ENCODE measurements around the gene TRIM15.
"Not testable (repeated sequence)": the region's sequence is repeated elsewhere in the genome, so short reads cannot be mapped to it uniquely, and the experiment has no call there.

TRIM15 gene

GRCh38 chr6:30131947-30132497, 31.3 kb upstream of the TRIM15 start:
- Histone ChIP-seq H3K4me3 (ENCODE audit: low read length) (no peak overlapping the region), H3K9ac (ENCODE audit: low read length) (no peak overlapping the region), H3K4me1 (ENCODE audit: control insufficient read depth, insufficient read depth, low read length) (no peaks in the 10 kb centered on the region), H3K36me3 (ENCODE audit: control insufficient read depth, insufficient read depth, low read length) (no peaks in the 10 kb centered on the region), H3K27me3 (ENCODE audit: control insufficient read depth, insufficient read depth, low read length) (peaks cover 17% of the 10 kb centered on the region), H3K27ac (ENCODE audit: low read depth, low read length) (no peak overlapping the region)

DNA sequence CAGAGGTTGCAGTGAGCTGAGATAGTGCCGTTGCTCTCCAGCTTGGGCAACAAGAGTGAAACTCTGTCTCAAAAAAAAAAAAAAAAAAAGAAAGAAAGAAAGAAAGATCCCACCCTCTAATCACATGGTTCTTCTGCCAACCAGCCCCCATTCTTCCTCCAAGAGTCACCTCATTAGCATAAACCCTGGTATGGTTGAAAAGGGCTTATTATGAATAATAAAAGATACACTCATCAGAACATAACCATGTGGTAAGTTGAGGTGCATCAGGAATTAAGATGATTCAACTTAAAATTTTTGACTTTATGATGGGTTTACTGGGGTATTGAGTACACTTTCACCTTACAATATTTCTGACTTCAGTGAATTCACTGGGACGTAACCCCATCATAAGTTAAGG, 28.2 kb upstream of the TRIM15 start:
- Histone ChIP-seq H3K27ac (ENCODE audit: low read depth, low read length) (no peak overlapping the region), H3K4me1 (ENCODE audit: control insufficient read depth, insufficient read depth, low read length) (no peaks in the 10 kb centered on the region), H3K27me3 (ENCODE audit: control insufficient read depth, insufficient read depth, low read length) (peaks cover 10% of the 10 kb centered on the region), H3K9ac (ENCODE audit: low read length) (no peak overlapping the region), H3K4me3 (ENCODE audit: low read length) (no peak overlapping the region), H3K36me3 (ENCODE audit: control insufficient read depth, insufficient read depth, low read length) (no peaks in the 10 kb centered on the region)

DNA sequence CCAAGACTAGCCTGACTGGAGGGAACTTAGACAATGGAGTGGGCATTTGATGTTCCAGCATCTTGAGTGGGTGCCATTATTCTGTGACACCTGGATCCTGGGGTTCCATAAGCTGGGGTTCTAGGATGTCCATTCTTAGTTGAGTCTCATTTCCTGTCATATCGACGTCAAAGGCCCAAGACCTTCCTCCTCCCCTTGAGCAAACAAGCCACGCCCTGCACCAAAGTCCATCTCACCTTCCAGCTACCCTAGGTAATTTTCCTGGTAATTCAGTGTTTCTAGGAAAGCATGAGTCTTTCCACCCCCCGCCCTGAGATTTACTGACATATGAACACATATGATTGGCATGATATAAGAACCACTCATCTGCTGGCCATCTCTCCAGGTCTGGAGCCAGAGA, 27.6 kb upstream of the TRIM15 start, which contains the start of gene TRIM40:
Gene TRIM40 (plus strand): TSS at position 384 of the 400 bp plus-strand sequence. CDS start 897 bp downstream, outside the sequence.
- Histone ChIP-seq H3K27ac (ENCODE audit: low read depth, low read length) (no peak within 1 kb of the TSS), H3K27me3 (ENCODE audit: control insufficient read depth, insufficient read depth, low read length) (peaks cover 10% of the 10 kb centered on the region), H3K9ac (ENCODE audit: low read length) (no peak within 1 kb of the TSS), H3K4me1 (ENCODE audit: control insufficient read depth, insufficient read depth, low read length) (no peaks in the 10 kb centered on the region), H3K4me3 (ENCODE audit: low read length) (no peak within 1 kb of the TSS), H3K36me3 (ENCODE audit: control insufficient read depth, insufficient read depth, low read length) (no peaks in the 10 kb centered on the region)

GRCh38 chr6:30136570-30137286, 26.6 kb upstream of the TRIM15 start:
- H3K27me3 ChIP-seq (ENCODE audit: control insufficient read depth, insufficient read depth, low read length), result peaks cover 10% of the 10 kb centered on the region
- H3K4me1 ChIP-seq (ENCODE audit: control insufficient read depth, insufficient read depth, low read length), result no peaks in the 10 kb centered on the region
- H3K9ac ChIP-seq (ENCODE audit: low read length), result no peak overlapping the region
- H3K27ac ChIP-seq (ENCODE audit: low read depth, low read length), result no peak overlapping the region
- no peak overlapping the region for H3K4me3 ChIP-seq (ENCODE audit: low read length)
- no peaks in the 10 kb centered on the region for H3K36me3 ChIP-seq (ENCODE audit: control insufficient read depth, insufficient read depth, low read length)

- H3K36me3 ChIP-seq (ENCODE audit: control insufficient read depth, insufficient read depth, low read length); H3K27ac ChIP-seq (ENCODE audit: low read depth, low read length); H3K4me1 ChIP-seq (ENCODE audit: control insufficient read depth, insufficient read depth, low read length); H3K9ac ChIP-seq (ENCODE audit: low read length); H3K27me3 ChIP-seq (ENCODE audit: control insufficient read depth, insufficient read depth, low read length); H3K4me3 ChIP-seq (ENCODE audit: low read length): not testable (repeated sequence)
These were observed 23.1 kb upstream of the TRIM15 start for GRCh38 chr6:30140240-30140639.

GRCh38 chr6:30142665-30143064, 20.7 kb upstream of the TRIM15 start:
- Histone ChIP-seq H3K4me3 (ENCODE audit: low read length) (no peak overlapping the region), H3K36me3 (ENCODE audit: control insufficient read depth, insufficient read depth, low read length) (no peaks in the 10 kb centered on the region), H3K27ac (ENCODE audit: low read depth, low read length) (no peak overlapping the region), H3K9ac (ENCODE audit: low read length) (no peak overlapping the region), H3K27me3 (ENCODE audit: control insufficient read depth, insufficient read depth, low read length) (no peaks in the 10 kb centered on the region), H3K4me1 (ENCODE audit: control insufficient read depth, insufficient read depth, low read length) (no peaks in the 10 kb centered on the region)

DNA sequence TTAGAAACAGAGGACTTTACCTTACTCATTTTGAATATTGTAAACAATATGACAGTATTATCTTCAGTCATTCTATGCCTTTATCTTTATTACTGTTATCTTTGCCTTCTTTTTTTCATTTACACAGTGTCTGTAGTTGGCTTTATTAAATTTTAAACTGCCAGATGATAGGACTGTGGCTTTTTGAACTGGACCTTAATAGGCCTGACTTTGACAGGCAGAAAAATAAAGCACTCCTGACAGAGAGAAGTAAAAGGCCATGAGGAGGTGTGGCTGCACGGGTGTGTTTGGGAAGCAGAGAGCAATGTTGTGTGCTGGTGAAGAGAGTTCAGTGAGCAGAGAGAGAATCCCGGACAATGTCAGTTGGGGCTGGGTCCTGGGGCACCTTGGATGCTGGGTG, 19.6 kb upstream of the TRIM15 start:
- Histone ChIP-seq H3K27me3 (ENCODE audit: control insufficient read depth, insufficient read depth, low read length) (no peaks in the 10 kb centered on the region), H3K27ac (ENCODE audit: low read depth, low read length) (no peak overlapping the region)

DNA sequence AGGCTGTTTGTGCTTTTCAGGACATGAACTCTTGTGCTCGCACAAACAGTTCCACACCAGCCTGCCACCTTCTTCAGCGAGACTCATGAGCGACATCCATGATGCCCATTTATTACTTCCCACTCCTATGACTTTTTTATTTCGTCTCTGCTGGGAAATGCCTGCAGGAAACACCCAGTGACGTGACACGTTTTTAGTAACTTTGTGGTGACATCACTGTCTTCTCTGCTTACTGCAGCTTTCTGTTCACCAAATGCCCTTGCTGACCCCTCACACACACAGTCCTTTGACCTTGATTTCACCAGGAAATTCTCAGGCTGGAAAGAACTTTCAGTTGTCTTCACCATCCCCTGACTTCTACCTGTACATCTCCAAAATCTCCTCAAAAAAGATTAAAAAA, 18.5 kb upstream of the TRIM15 start:
- no peaks in the 10 kb centered on the region for H3K36me3 ChIP-seq (ENCODE audit: control insufficient read depth, insufficient read depth, low read length)
- H3K4me3 ChIP-seq (ENCODE audit: low read length), result no peak overlapping the region
- no peak overlapping the region for H3K27ac ChIP-seq (ENCODE audit: low read depth, low read length)
- H3K9ac ChIP-seq (ENCODE audit: low read length), result no peak overlapping the region
- H3K27me3 ChIP-seq (ENCODE audit: control insufficient read depth, insufficient read depth, low read length), result no peaks in the 10 kb centered on the region
- H3K4me1 ChIP-seq (ENCODE audit: control insufficient read depth, insufficient read depth, low read length), result no peaks in the 10 kb centered on the region

More for the DNA sequence above, 19.6 kb upstream of the TRIM15 start:
- H3K4me1 ChIP-seq (ENCODE audit: control insufficient read depth, insufficient read depth, low read length), result no peaks in the 10 kb centered on the region
- H3K4me3 ChIP-seq (ENCODE audit: low read length), result no peak overlapping the region
- H3K9ac ChIP-seq (ENCODE audit: low read length), result no peak overlapping the region
- H3K36me3 ChIP-seq (ENCODE audit: control insufficient read depth, insufficient read depth, low read length), result no peaks in the 10 kb centered on the region

DNA sequence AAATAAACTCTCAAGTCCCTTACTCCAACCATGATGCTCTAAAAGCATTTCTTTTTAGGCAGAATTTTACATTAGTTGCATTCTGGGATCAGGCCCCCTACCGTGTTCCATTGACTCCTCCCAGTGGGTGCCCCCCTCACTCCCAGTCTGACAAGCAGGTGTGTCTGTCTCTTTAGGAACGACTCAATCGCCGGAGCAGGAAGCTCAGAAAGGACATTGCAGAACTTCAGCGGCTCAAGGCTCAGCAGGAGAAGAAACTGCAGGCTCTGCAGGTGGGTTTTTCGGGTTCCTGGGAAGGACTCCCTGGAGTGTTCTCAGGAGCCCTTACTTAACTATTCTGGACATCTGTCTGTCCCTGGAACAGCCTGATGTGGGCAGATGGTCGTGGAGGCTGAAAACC, 17.5 kb upstream of the TRIM15 start:
- Histone ChIP-seq H3K4me3 (ENCODE audit: low read length) (no peak overlapping the region), H3K27ac (ENCODE audit: low read depth, low read length) (no peak overlapping the region), H3K36me3 (ENCODE audit: control insufficient read depth, insufficient read depth, low read length) (no peaks in the 10 kb centered on the region), H3K9ac (ENCODE audit: low read length) (no peak overlapping the region), H3K4me1 (ENCODE audit: control insufficient read depth, insufficient read depth, low read length) (no peaks in the 10 kb centered on the region), H3K27me3 (ENCODE audit: control insufficient read depth, insufficient read depth, low read length) (no peaks in the 10 kb centered on the region)

DNA sequence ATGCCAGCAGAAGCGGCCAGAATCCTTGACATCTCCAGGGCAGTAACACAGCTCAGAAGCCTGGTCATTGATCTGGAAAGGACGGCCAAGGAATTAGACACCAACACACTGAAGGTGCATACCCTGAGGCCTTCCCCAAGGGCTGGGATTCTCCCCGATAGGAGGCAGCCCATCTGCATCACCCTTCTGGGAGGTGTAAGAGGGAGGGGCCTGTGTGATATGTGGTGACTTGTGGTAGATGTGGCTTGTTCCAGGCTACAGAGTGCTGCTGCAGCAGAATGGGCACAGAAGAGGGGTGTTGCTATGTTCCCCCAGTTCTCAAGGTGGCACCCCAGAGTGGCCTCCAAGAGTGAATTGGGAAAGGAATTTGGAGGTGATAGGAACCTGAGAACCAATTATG, 16.2 kb upstream of the TRIM15 start:
- H3K27me3 ChIP-seq (ENCODE audit: control insufficient read depth, insufficient read depth, low read length), result no peaks in the 10 kb centered on the region

DNA sequence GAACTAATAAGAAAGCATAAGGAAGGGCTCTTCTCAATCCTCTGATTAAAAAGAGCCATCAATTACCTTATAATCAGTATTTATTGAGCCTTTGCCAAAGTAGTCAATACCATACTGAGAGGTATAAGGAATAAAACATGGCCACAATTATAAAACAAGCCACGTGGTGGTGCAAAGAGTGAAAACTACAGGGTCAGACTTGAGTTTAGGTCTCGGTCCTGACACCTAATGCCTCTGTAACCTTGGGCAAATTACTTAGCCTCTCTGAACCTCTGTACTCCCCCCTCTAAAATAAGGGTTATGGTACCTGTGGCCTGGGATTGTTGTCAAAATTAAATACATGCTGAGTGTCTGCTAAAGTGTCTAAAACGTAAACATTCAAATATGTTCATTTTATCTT, 14.1 kb upstream of the TRIM15 start:
- no peaks in the 10 kb centered on the region for H3K36me3 ChIP-seq (ENCODE audit: control insufficient read depth, insufficient read depth, low read length)
- H3K4me1 ChIP-seq (ENCODE audit: control insufficient read depth, insufficient read depth, low read length), result no peaks in the 10 kb centered on the region
- no peak overlapping the region for H3K27ac ChIP-seq (ENCODE audit: low read depth, low read length)
- no peaks in the 10 kb centered on the region for H3K27me3 ChIP-seq (ENCODE audit: control insufficient read depth, insufficient read depth, low read length)
- no peak overlapping the region for H3K4me3 ChIP-seq (ENCODE audit: low read length)
- no peak overlapping the region for H3K9ac ChIP-seq (ENCODE audit: low read length)

More for the DNA sequence above, 16.2 kb upstream of the TRIM15 start:
- H3K36me3 ChIP-seq (ENCODE audit: control insufficient read depth, insufficient read depth, low read length), result no peaks in the 10 kb centered on the region
- H3K27ac ChIP-seq (ENCODE audit: low read depth, low read length), result no peak overlapping the region
- no peaks in the 10 kb centered on the region for H3K4me1 ChIP-seq (ENCODE audit: control insufficient read depth, insufficient read depth, low read length)
- H3K4me3 ChIP-seq (ENCODE audit: low read length), result no peak overlapping the region
- no peak overlapping the region for H3K9ac ChIP-seq (ENCODE audit: low read length)

DNA sequence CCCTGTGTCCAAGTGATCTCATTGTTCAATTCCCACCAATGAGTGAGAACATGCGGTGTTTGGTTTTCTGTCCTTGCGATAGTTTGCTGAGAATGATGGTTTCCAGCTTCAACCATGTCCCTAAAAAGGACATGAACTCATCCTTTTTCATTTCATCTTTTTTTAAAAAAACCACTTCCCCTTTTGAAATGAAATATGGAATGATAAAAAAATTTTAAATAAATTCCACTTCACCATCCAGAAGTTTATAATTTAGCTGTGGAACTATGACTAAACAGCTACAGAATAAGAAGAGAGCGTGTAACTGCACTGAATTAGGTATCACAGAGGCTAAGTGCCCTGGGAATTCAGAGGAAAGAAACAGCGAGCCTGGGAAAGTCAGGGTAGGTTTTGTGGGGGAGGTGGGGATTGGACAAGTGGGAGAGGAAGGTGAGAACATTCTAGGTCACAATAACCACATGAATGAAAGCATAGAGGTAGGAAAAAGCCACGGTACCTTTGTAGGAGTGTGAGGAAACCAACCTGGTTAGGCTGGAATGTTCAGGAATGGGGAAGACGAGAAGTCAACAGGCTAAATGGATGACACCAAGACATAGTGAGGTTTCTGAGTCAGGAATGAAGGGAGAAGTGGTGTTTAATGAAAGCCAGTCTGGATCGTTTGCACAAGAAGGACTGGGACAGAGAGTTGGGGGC, 13.3 kb upstream of the TRIM15 start:
- H3K36me3 ChIP-seq (ENCODE audit: control insufficient read depth, insufficient read depth, low read length), result no peaks in the 10 kb centered on the region
- no peak overlapping the region for H3K27ac ChIP-seq (ENCODE audit: low read depth, low read length)
- H3K27me3 ChIP-seq (ENCODE audit: control insufficient read depth, insufficient read depth, low read length), result no peaks in the 10 kb centered on the region
- H3K9ac ChIP-seq (ENCODE audit: low read length), result no peak overlapping the region
- no peaks in the 10 kb centered on the region for H3K4me1 ChIP-seq (ENCODE audit: control insufficient read depth, insufficient read depth, low read length)
- no peak overlapping the region for H3K4me3 ChIP-seq (ENCODE audit: low read length)

Data from rectal smooth muscle tissue (tissue), 1 donor.